ENCODE results near the gene ZNF416. TPM values are rescaled to one million over a fixed set of nuclear protein-coding genes. Genes with fewer than 3 reads are reported as not detected.

ZNF416 gene
- total RNA-seq, 4 donors from 2014 or later: 6.7 to 10.2 (median 8.4) TPM

- TF ChIP-seq POLR2A (IDR thresholded peaks at IDR 0.05) (no peak), CTCF (IDR thresholded peaks at IDR 0.05) (no peak)
- DNase-seq (ENCODE audit: low spot score in 2 of 2): no peak
- WGBS, 2 donors: 36 to 40% methylated on average over 6 of the region's 6 CpGs
- intact Hi-C loops (cut with DNase I; ENCODE audit: low total_unique reads): no loop called here
- no peak overlapping the region for H3K4me3 ChIP-seq (ENCODE audit: low read depth, poor library complexity, severe bottlenecking)
Observed at GRCh38 chr19:57558525-57558924, 20.2 kb downstream of the ZNF416 start.

GRCh38 chr19:57557659-57558058 is 21.1 kb downstream of the ZNF416 start:
- TF ChIP-seq POLR2A (IDR thresholded peaks at IDR 0.05): no peak
- no peak overlapping the region for H3K4me3 ChIP-seq (ENCODE audit: low read depth, poor library complexity, severe bottlenecking)
- intact Hi-C loops (cut with DNase I; ENCODE audit: low total_unique reads): no loop called here
- DNase-seq (ENCODE audit: low spot score in 2 of 2): no peak
- 88 to 91% methylated on average over 5 of the region's 5 CpGs for WGBS, 2 donors

DNA sequence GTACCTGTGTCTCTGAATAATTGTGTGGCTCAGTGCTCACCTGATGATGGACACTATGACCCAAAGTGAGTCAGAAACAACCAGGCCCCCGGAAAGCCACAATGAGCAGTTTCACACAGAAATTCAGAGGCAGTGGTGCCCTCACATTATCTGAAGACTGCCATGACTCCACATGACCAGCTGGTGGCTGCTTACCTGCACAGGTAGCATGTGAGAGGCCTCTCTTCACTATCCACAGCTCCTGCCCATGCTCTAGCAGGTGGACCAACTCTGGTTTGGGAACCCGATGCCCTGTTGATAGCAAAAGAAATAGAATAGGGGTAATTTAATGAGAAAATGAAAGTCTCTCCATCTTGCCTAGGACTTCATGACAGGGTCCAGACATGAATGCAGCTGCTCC is 26.3 kb downstream of the ZNF416 start:
- WGBS, 2 donors: 96 to 97% methylated on average over 2 of the region's 2 CpGs
- no peak for DNase-seq (ENCODE audit: low spot score in 2 of 2)
- no peak overlapping the region for H3K4me3 ChIP-seq (ENCODE audit: low read depth, poor library complexity, severe bottlenecking)

DNA sequence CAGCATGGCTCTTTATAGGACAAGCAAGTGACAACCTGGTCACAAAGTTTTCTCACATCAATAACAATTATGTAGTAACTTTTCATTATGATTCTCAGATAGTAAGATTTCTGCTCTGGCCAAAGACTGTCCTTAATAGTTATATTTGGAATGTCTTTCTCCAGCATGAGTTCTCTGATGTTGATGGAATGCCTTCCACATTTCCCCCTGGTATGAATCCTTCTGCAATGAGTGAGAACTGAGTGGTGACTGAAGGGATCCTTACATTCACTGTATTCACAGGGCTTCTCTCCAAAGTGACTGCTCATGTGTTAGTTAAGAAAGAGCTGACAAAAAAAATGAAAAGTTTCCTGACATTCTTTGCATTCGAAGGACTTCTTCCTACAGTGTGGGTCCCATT is 32.2 kb downstream of the ZNF416 start:
- no peak overlapping the region for H3K4me3 ChIP-seq (ENCODE audit: low read depth, poor library complexity, severe bottlenecking)

More for the DNA sequence above, 26.3 kb downstream of the ZNF416 start:
- intact Hi-C loops (cut with DNase I; ENCODE audit: low total_unique reads): no loop called here
- no peak for TF ChIP-seq POLR2A (IDR thresholded peaks at IDR 0.05)

DNA sequence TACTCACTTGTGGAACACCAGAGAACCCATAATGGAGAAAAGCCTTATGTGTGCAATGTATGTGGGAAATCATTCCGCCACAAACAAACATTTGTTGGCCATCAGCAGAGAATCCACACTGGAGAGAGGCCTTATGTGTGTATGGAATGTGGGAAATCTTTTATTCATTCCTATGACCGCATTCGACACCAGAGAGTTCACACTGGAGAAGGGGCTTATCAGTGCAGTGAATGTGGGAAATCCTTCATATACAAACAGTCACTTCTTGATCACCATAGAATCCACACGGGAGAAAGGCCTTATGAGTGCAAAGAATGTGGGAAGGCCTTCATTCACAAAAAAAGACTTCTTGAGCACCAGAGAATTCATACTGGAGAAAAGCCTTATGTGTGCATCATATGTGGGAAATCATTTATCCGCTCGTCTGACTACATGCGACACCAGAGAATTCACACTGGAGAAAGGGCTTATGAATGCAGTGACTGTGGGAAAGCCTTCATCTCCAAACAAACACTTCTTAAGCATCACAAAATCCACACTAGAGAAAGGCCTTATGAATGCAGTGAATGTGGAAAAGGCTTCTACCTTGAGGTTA is 40.7 kb downstream of the ZNF416 start:
- DNase-seq (ENCODE audit: low spot score in 2 of 2): no peak
- 95 to 97% methylated on average over 7 of the region's 7 CpGs for WGBS, 2 donors
- TF ChIP-seq CTCF (IDR thresholded peaks at IDR 0.05): no peak
- no peak for TF ChIP-seq POLR2A (IDR thresholded peaks at IDR 0.05)
- intact Hi-C loops (cut with DNase I; ENCODE audit: low total_unique reads): no loop called here
- no peak overlapping the region for H3K4me3 ChIP-seq (ENCODE audit: low read depth, poor library complexity, severe bottlenecking)

More for the DNA sequence above, 32.2 kb downstream of the ZNF416 start:
- 95 to 100% methylated on average over 1 of the region's 1 CpG for WGBS, 2 donors
- TF ChIP-seq CTCF (IDR thresholded peaks at IDR 0.05): no peak
- no peak for TF ChIP-seq POLR2A (IDR thresholded peaks at IDR 0.05)
- intact Hi-C loops (cut with DNase I; ENCODE audit: low total_unique reads): no loop called here
- DNase-seq (ENCODE audit: low spot score in 2 of 2): no peak

- TF ChIP-seq POLR2A (IDR thresholded peaks at IDR 0.05) (no peak), CTCF (IDR thresholded peaks at IDR 0.05) (no peak)
- H3K4me3 ChIP-seq (ENCODE audit: low read depth, poor library complexity, severe bottlenecking): peak within 1 kb of the TSS; percentile 71
- intact Hi-C loops (cut with DNase I; ENCODE audit: low total_unique reads): no loop called here
- WGBS, 2 donors: 2 to 4% methylated on average over 56 to 64 of the region's 64 CpGs
- DNase-seq (ENCODE audit: low spot score in 2 of 2): peak; percentile 82 to 96
Observed at GRCh38 chr19:57527136-57527881, 51.4 kb downstream of the ZNF416 start, which contains the start of gene ZNF549. ZNF549 (plus strand) TSS chr19:57527356; CDS start chr19:57527574, 218 bp downstream.

Other genes starting within 250 kb of the ZNF416 start
- 10 to 100 TPM in 1 of 4 donors, 1 to 10 TPM in 3; 8.3 to 11.8 (median 8.9) TPM for gene ZNF304, start 227.6 kb downstream of the ZNF416 start, total RNA-seq
- gene TRAPPC2B, start 215.4 kb downstream of the ZNF416 start, total RNA-seq: 10 to 100 TPM; 11.3 to 20.1 (median 19.5) TPM
- gene ZNF547, start 215.4 kb downstream of the ZNF416 start, total RNA-seq: 1 to 10 TPM in 3 of 4 donors, under 1 TPM in 1; 0.42 to 2.4 (median 1.4) TPM
- 10 to 100 TPM; 20.3 to 29.3 (median 23.5) TPM for gene ZNF548, start 189.1 kb downstream of the ZNF416 start, total RNA-seq
- 10 to 100 TPM in 2 of 4 donors, 1 to 10 TPM in 2; 8.9 to 30.3 (median 14.0) TPM for gene ZNF17, start 167.8 kb downstream of the ZNF416 start, total RNA-seq
- 10 to 100 TPM in 3 of 4 donors, 1 to 10 TPM in 1; 7.8 to 16.1 (median 12.9) TPM for gene ZNF749, start 143.6 kb downstream of the ZNF416 start, total RNA-seq
- 1 to 10 TPM in 1 of 4 donors, under 1 TPM in 3; 0.25 to 1.4 (median 0.86) TPM for gene VN1R1, start 121.8 kb downstream of the ZNF416 start, total RNA-seq
- 10 to 100 TPM; 11.6 to 18.3 (median 12.2) TPM for gene ZNF772, start 101.3 kb downstream of the ZNF416 start, total RNA-seq
- 10 to 100 TPM in 3 of 4 donors, 1 to 10 TPM in 1; 7.8 to 26.6 (median 13.4) TPM for gene ZNF419, start 91.2 kb downstream of the ZNF416 start, total RNA-seq
- gene ZNF773, start 79.0 kb downstream of the ZNF416 start, total RNA-seq: 10 to 100 TPM in 3 of 4 donors, 1 to 10 TPM in 1; 5.7 to 30.8 (median 17.5) TPM
- 1 to 10 TPM; 4.4 to 5.5 (median 4.9) TPM for gene ZNF549, start 51.6 kb downstream of the ZNF416 start, total RNA-seq
- gene ZNF550, start 19.0 kb downstream of the ZNF416 start, total RNA-seq: 10 to 100 TPM in 3 of 4 donors, 1 to 10 TPM in 1; 9.8 to 19.2 (median 13.5) TPM
- gene ZIK1, start 5.2 kb upstream of the ZNF416 start, total RNA-seq: 10 to 100 TPM in 1 of 4 donors, 1 to 10 TPM in 3; 2.0 to 12.7 (median 4.3) TPM
- 10 to 100 TPM in 1 of 4 donors, 1 to 10 TPM in 3; 4.8 to 16.9 (median 6.1) TPM for gene ZNF530, start 21.0 kb upstream of the ZNF416 start, total RNA-seq
- gene ZNF134, start 35.3 kb upstream of the ZNF416 start, total RNA-seq: 10 to 100 TPM; 19.1 to 42.5 (median 34.6) TPM
- gene ZNF211, start 54.3 kb upstream of the ZNF416 start, total RNA-seq: 10 to 100 TPM; 12.9 to 33.5 (median 17.7) TPM
- under 1 TPM in 2 of 4 donors, not detected in 2; 0.39 to 0.71 TPM for gene ZSCAN4, start 90.0 kb upstream of the ZNF416 start, total RNA-seq
- 10 to 100 TPM in 3 of 4 donors, 1 to 10 TPM in 1; 9.3 to 20.8 (median 19.5) TPM for gene ZNF551, start 103.1 kb upstream of the ZNF416 start, total RNA-seq
- 1 to 10 TPM in 1 of 4 donors, under 1 TPM in 3; 0.15 to 1.0 (median 0.77) TPM for gene ZNF154, start 130.3 kb upstream of the ZNF416 start, total RNA-seq
- 1 to 10 TPM in 2 of 4 donors, under 1 TPM in 2; 0.88 to 4.3 (median 2.0) TPM for gene ZNF671, start 148.7 kb upstream of the ZNF416 start, total RNA-seq
- gene ZNF776, start 167.9 kb upstream of the ZNF416 start, total RNA-seq: 10 to 100 TPM in 3 of 4 donors, 1 to 10 TPM in 1; 9.5 to 23.7 (median 13.0) TPM
- gene ZNF586, start 190.8 kb upstream of the ZNF416 start, total RNA-seq: 10 to 100 TPM in 3 of 4 donors, 1 to 10 TPM in 1; 9.1 to 21.4 (median 17.5) TPM
- gene ZNF552, start 236.0 kb upstream of the ZNF416 start, total RNA-seq: 1 to 10 TPM; 5.4 to 7.0 (median 5.9) TPM

Measured in lower leg skin (tissue), 4 donors.